Measurements from ENCODE around the gene DAB2IP. TPM values are rescaled to one million over a fixed set of nuclear protein-coding genes. Genes with fewer than 3 reads are reported as not detected.

DAB2IP gene
- polyA plus RNA-seq, 1 donor (not counting 4 experiments of a cell fraction or from before 2014, with no cell fraction given) = 28.6 TPM

GRCh38 chr9:121651008-121651294, 483 bp upstream of the DAB2IP start:
- H3K36me3 ChIP-seq (ENCODE audit: control insufficient read depth in 2 of 2, extremely low read depth in 1 of 2, insufficient read depth in 2 of 2, low read length in 2 of 2) = no peaks in the 10 kb centered on the region
- DNase-seq (ENCODE audit: low read depth, low spot score) (no peak), FAIRE-seq (no peak)
- peak overlapping the region; percentile 1 for H3K4me2 ChIP-seq (ENCODE audit: control insufficient read depth, extremely low read depth, insufficient read depth, low read depth, low read length)
- peaks cover 2% of the 10 kb centered on the region for H4K20me1 ChIP-seq (ENCODE audit: control insufficient read depth, extremely low read depth, insufficient read depth, low read length)
- H3K9me3 ChIP-seq (ENCODE audit: control insufficient read depth, low read depth, low read length) = no peaks in the 10 kb centered on the region
- dilution Hi-C loops (cut with MboI; ENCODE audit: extremely low pct_ligation_motif_present, low sequenced_read_pairs) = no loop called here
- H2AFZ ChIP-seq (ENCODE audit: control insufficient read depth, low read length) = no peak overlapping the region
- no peak overlapping the region for H3K4me3 ChIP-seq (ENCODE audit: control insufficient read depth in 2 of 3, extremely low read depth in 1 of 3, insufficient read depth in 2 of 3, low read depth in 1 of 3, low read length in 3 of 3)
- H3K9ac ChIP-seq (ENCODE audit: control insufficient read depth, extremely low read depth, insufficient read depth, low read length) = no peak overlapping the region
- H3K27me3 ChIP-seq (ENCODE audit: control insufficient read depth, extremely low read depth, insufficient read depth, low read length) = peaks cover 65% of the 10 kb centered on the region
- no peak overlapping the region for H3K27ac ChIP-seq (ENCODE audit: control insufficient read depth, insufficient read depth, low read length)
- no peaks in the 10 kb centered on the region for H3K79me2 ChIP-seq (ENCODE audit: control insufficient read depth, insufficient read depth, low read length)
- H3K4me1 ChIP-seq (ENCODE audit: control insufficient read depth, extremely low read depth, insufficient read depth, low read length) = peaks cover 11% of the 10 kb centered on the region
- no peaks in the 10 kb centered on the region for H3K9me1 ChIP-seq (ENCODE audit: control insufficient read depth, extremely low read depth, insufficient read depth, low read length)
- TF ChIP-seq EZH2 (IDR thresholded peaks at IDR 0.05; ENCODE audit: low read length) = peak; percentile 94
- TF ChIP-seq, protein P1, sequence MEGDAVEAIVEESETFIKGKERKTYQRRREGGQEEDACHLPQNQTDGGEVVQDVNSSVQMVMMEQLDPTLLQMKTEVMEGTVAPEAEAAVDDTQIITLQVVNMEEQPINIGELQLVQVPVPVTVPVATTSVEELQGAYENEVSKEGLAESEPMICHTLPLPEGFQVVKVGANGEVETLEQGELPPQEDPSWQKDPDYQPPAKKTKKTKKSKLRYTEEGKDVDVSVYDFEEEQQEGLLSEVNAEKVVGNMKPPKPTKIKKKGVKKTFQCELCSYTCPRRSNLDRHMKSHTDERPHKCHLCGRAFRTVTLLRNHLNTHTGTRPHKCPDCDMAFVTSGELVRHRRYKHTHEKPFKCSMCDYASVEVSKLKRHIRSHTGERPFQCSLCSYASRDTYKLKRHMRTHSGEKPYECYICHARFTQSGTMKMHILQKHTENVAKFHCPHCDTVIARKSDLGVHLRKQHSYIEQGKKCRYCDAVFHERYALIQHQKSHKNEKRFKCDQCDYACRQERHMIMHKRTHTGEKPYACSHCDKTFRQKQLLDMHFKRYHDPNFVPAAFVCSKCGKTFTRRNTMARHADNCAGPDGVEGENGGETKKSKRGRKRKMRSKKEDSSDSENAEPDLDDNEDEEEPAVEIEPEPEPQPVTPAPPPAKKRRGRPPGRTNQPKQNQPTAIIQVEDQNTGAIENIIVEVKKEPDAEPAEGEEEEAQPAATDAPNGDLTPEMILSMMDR (optimal IDR thresholded peaks at IDR 0.05 in 1 of 3, IDR thresholded peaks at IDR 0.05 in 1 of 3, conservative IDR thresholded peaks at IDR 0.05 in 1 of 3; ENCODE audit: extremely low read depth in 1 of 3, insufficient read depth in 2 of 3, low read length in 3 of 3) = no peak

GRCh38 chr9:121652021-121652837, 795 bp downstream of the DAB2IP start:
- no peaks in the 10 kb centered on the region for H4K20me1 ChIP-seq (ENCODE audit: control insufficient read depth, extremely low read depth, insufficient read depth, low read length)
- dilution Hi-C loops (cut with MboI; ENCODE audit: extremely low pct_ligation_motif_present, low sequenced_read_pairs) = no loop called here
- peak overlapping the region; percentile 18 to 33 (median 24) for H3K4me3 ChIP-seq (ENCODE audit: control insufficient read depth in 2 of 3, extremely low read depth in 1 of 3, insufficient read depth in 2 of 3, low read depth in 1 of 3, low read length in 3 of 3)
- H3K9me3 ChIP-seq (ENCODE audit: control insufficient read depth, low read depth, low read length) = no peaks in the 10 kb centered on the region
- H3K36me3 ChIP-seq (ENCODE audit: control insufficient read depth in 2 of 2, extremely low read depth in 1 of 2, insufficient read depth in 2 of 2, low read length in 2 of 2) = no peaks in the 10 kb centered on the region
- H3K27me3 ChIP-seq (ENCODE audit: control insufficient read depth, extremely low read depth, insufficient read depth, low read length) = peaks cover 73% of the 10 kb centered on the region
- FAIRE-seq (no peak), DNase-seq (ENCODE audit: low read depth, low spot score) (no peak)
- no peak overlapping the region for H2AFZ ChIP-seq (ENCODE audit: control insufficient read depth, low read length)
- peak overlapping the region; percentile 1 for H3K4me2 ChIP-seq (ENCODE audit: control insufficient read depth, extremely low read depth, insufficient read depth, low read depth, low read length)
- H3K4me1 ChIP-seq (ENCODE audit: control insufficient read depth, extremely low read depth, insufficient read depth, low read length) = peaks cover 11% of the 10 kb centered on the region
- TF ChIP-seq, protein P1 (optimal IDR thresholded peaks at IDR 0.05 in 1 of 3, IDR thresholded peaks at IDR 0.05 in 1 of 3, conservative IDR thresholded peaks at IDR 0.05 in 1 of 3; ENCODE audit: extremely low read depth in 1 of 3, insufficient read depth in 2 of 3, low read length in 3 of 3) = no peak
- TF ChIP-seq EZH2 (IDR thresholded peaks at IDR 0.05; ENCODE audit: low read length) = peak; percentile 68
- no peak overlapping the region for H3K9ac ChIP-seq (ENCODE audit: control insufficient read depth, extremely low read depth, insufficient read depth, low read length)
- H3K9me1 ChIP-seq (ENCODE audit: control insufficient read depth, extremely low read depth, insufficient read depth, low read length) = no peaks in the 10 kb centered on the region
- H3K27ac ChIP-seq (ENCODE audit: control insufficient read depth, insufficient read depth, low read length) = no peak overlapping the region
- H3K79me2 ChIP-seq (ENCODE audit: control insufficient read depth, insufficient read depth, low read length) = no peaks in the 10 kb centered on the region
